Right lobe of liver (tissue), 6 donors: ENCODE data around the gene LTBP3. TPM values are rescaled to one million over a fixed set of nuclear protein-coding genes. Genes with fewer than 3 reads are reported as not detected.

Experiments
- ATAC-seq, 4 donors: fragments of 200-7000 bp; cut with Tn5 transposase; one replicate each; pipeline ENCODE4 v1.9.1; 2020; ENCODE audit warnings: mild to moderate bottlenecking in 4 of 4, moderate library complexity in 4 of 4
- DNase-seq, 3 donors: peaks; one replicate each; pipeline ENCODE4 v3.0.0-alpha.2; 2020
- H3K27ac ChIP-seq, 3 donors: fragments of 200-600 bp; one replicate each; pipeline ENCODE4 v1.8.0; 2022
- H3K27me3 ChIP-seq, 2 donors: fragments of 200-600 bp; one replicate each; pipeline ENCODE4 v1.8.0; 2022
- H3K36me3 ChIP-seq, 4 donors: fragments of 200-600 bp; sonication (generic) in 1 of 4; one replicate each; pipeline versions ENCODE4 v1.5.1 to v1.8.0; 2017 to 2022; ENCODE audit warnings: control low read depth in 1 of 4
- H3K4me1 ChIP-seq, 4 donors: fragments of 200-600 bp; sonication (generic) in 1 of 4; one replicate each; pipeline versions ENCODE4 v1.5.1 to v1.8.0; 2017 to 2022; ENCODE audit warnings: control low read depth in 1 of 4
- H3K4me3 ChIP-seq, 3 donors: fragments of 200-600 bp; one replicate each; pipeline ENCODE4 v1.8.0; 2022
- H3K9me3 ChIP-seq, 4 donors: fragments of 200-600 bp; sonication (generic) in 1 of 4; one replicate each; pipeline versions ENCODE4 v1.5.1 to v1.8.0; 2017 to 2022; ENCODE audit warnings: control low read depth in 1 of 4
- POLR2A ChIP-seq: fragments of 450-650 bp; IDR thresholded peaks from one replicate; pipeline ENCODE4 v1.6.1; 2017; ENCODE audit warnings: antibody characterized with exemption, mild to moderate bottlenecking
- WGBS: methylation state at CpG from one replicate; pipeline ENCODE4 v1.1.6; 2018; ENCODE audit warnings: low coverage, low lambda C conversion rate; ENCODE audit not compliant: insufficient coverage; ENCODE audit errors: missing lambda C conversion rate; 5-methylcytosine and 5-hydroxymethylcytosine counted together
- intact Hi-C, 2 donors: fragments of 100-400 bp; cut with DNase I; formaldehyde crosslinking; loops; one replicate each; pipeline versions ENCODE4 v1.11.2 to v1.14.1; 2022
- total RNA-seq, 6 experiments: library from RNA; depleted of rRNA in 2 of 6; stranded (reverse); fragments of >200 nt in 2 of 6; fragmentation: NEBNext Ultra II Directional in 3 of 6; extraction: Animal tissue kit (Norgen Biotek cat#: 25700) in 3 of 6; gene quantifications; one replicate each; pipeline versions ENCODE4 v1.1.0 to v1.2.4, GENCODE V29; 2016 to 2023
- TF ChIP-seq, protein P1 (sequence below), 4 donors: fragments of 200-600 bp in 3 of 4; fragments of 450-650 bp in 1 of 4; IDR thresholded peaks; one replicate each; pipeline versions ENCODE4 v1.5.1 to v1.8.0; 2016 to 2022; ENCODE audit warnings: antibody characterized with exemption in 4 of 4, mild to moderate bottlenecking in 2 of 4
- donor health status: DM: no; HTN: yes; CAD: no.
- donor health status: DM: no; HTN: no; CAD: no.
- donor health status: DM: no; HTN: no; CAD: no.
- donor health status: DM: no; HTN: yes; CAD: no.
- donor health status: DM: no; HTN: yes; CAD: no.

The LTBP3 gene
- total RNA-seq, 6 experiments from 2014 or later: 26.6 to 94.1 (median 46.8) TPM

DNA sequence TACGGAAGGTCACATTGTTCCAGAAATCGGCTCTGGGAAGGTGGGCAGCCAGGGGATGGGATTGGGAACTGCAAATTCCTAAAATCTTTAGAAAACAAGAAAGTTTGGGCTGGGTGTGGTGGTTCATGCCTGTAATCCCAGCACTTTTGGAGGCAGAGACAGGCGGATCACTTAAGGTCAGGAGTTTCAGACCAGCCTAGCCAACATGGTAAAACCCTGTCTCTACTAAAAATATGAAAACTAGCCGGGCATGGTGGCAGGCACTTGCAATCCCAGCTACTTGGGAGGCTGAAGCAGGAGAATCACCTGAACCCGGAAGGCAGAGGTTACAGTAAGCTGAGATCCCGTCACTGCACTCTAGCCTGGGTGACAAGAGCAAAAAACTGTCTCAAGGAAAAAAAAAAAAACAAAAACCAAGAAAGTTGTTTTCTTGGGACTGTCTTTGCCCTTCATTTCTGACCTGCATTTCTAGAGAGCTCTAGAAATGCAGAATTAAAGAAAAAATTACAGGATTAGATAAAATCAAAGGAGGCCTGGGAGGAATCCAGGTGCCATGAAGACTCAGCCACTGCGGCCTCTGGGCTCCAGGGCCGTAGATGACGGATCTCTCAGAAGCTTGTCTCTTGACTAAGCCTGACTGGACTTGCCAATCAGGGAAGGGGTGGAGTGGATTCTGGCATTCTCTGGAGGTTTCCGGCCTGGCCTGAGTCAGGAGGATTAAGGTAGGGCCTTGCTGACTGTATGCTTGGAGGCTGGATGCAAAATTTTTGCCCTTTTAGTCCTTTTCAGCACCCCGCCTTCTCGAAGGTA, 64.6 kb downstream of the LTBP3 start:
- 53% methylated on average over 11 of the region's 12 CpGs for WGBS

GRCh38 chr11:65492637-65493366, 65.4 kb downstream of the LTBP3 start:
- TF ChIP-seq POLR2A: peak; percentile 64
- TF ChIP-seq, protein P1, sequence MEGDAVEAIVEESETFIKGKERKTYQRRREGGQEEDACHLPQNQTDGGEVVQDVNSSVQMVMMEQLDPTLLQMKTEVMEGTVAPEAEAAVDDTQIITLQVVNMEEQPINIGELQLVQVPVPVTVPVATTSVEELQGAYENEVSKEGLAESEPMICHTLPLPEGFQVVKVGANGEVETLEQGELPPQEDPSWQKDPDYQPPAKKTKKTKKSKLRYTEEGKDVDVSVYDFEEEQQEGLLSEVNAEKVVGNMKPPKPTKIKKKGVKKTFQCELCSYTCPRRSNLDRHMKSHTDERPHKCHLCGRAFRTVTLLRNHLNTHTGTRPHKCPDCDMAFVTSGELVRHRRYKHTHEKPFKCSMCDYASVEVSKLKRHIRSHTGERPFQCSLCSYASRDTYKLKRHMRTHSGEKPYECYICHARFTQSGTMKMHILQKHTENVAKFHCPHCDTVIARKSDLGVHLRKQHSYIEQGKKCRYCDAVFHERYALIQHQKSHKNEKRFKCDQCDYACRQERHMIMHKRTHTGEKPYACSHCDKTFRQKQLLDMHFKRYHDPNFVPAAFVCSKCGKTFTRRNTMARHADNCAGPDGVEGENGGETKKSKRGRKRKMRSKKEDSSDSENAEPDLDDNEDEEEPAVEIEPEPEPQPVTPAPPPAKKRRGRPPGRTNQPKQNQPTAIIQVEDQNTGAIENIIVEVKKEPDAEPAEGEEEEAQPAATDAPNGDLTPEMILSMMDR (IDR thresholded peaks at IDR 0.05): no peak
- ATAC-seq (peak in 3 of 4 donors; percentile 3 to 40 (median 12)), DNase-seq (peak; percentile 74 to 75 (median 74))
- Histone ChIP-seq H3K4me3 (no peak overlapping the region), H3K9me3 (no peaks in the 10 kb centered on the region), H3K36me3 (no peaks in the 10 kb centered on the region), H3K4me1 (peaks cover 0 to 65% (median 39%) of the 10 kb centered on the region in 4 donors), H3K27ac (peak overlapping the region; percentile 94 to 100 (median 94)), H3K27me3 (no peaks in the 10 kb centered on the region)
- intact Hi-C loops: no loop called here
- WGBS: 32% methylated on average over 5 of the region's 6 CpGs

More for the DNA sequence above, 64.6 kb downstream of the LTBP3 start:
- H3K27me3 ChIP-seq: no peaks in the 10 kb centered on the region
- H3K9me3 ChIP-seq: no peaks in the 10 kb centered on the region
- H3K36me3 ChIP-seq: no peaks in the 10 kb centered on the region
- ATAC-seq: peak in 2 of 4 donors; percentile 34 to 40
- H3K4me3 ChIP-seq: no peak overlapping the region
- H3K27ac ChIP-seq: peak overlapping the region; percentile 94 to 100 (median 94)
- intact Hi-C loops: no loop called here
- peaks cover 0 to 60% (median 33%) of the 10 kb centered on the region in 4 donors for H3K4me1 ChIP-seq
- peak; percentile 76 to 88 (median 85) for DNase-seq
- peak; percentile 15 for TF ChIP-seq POLR2A
- TF ChIP-seq, protein P1 (IDR thresholded peaks at IDR 0.05): no peak

DNA sequence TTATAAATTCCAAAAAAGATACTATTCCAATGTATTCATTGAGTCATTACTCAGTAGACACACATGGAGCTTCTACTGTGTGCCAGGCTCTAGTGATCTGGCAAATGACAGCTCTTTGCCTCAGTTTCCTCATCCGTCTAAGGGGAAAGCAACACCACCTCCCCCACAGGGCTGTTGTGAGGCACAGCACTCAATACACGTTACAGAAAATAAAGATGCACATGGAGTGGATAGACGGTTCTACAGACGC, 65.8 kb downstream of the LTBP3 start:
- H3K9me3 ChIP-seq: no peaks in the 10 kb centered on the region
- DNase-seq (no peak), ATAC-seq (no peak)
- TF ChIP-seq, protein P1 (IDR thresholded peaks at IDR 0.05): no peak
- no peak for TF ChIP-seq POLR2A
- H3K27me3 ChIP-seq: no peaks in the 10 kb centered on the region
- H3K27ac ChIP-seq: peak overlapping the region; percentile 94 to 100 (median 94)
- 68% methylated on average over 4 of the region's 4 CpGs for WGBS
- no peak overlapping the region for H3K4me3 ChIP-seq
- intact Hi-C loops: no loop called here
- peaks cover 0 to 67% (median 40%) of the 10 kb centered on the region in 4 donors for H3K4me1 ChIP-seq
- no peaks in the 10 kb centered on the region for H3K36me3 ChIP-seq

- no peak overlapping the region for H3K4me3 ChIP-seq
- H3K4me1 ChIP-seq: peaks cover 0 to 64% (median 39%) of the 10 kb centered on the region in 4 donors
- no peaks in the 10 kb centered on the region for H3K9me3 ChIP-seq
- 30% methylated on average over 10 of the region's 17 CpGs for WGBS
- peak; percentile 3 to 16 (median 14) for ATAC-seq
- intact Hi-C loops: no loop called here
- H3K27me3 ChIP-seq: no peaks in the 10 kb centered on the region
- H3K36me3 ChIP-seq: no peaks in the 10 kb centered on the region
- H3K27ac ChIP-seq: peak overlapping the region; percentile 94 to 100 (median 94)
- peak; percentile 58 to 79 (median 71) for DNase-seq
- TF ChIP-seq, protein P1 (IDR thresholded peaks at IDR 0.05): no peak
- no peak for TF ChIP-seq POLR2A
Observed at GRCh38 chr11:65491614-65492386, 66.4 kb downstream of the LTBP3 start.
